NB4 (cell line): ENCODE measurements around the gene ZMYND8.

Source experiments
- DNase-seq: peaks from one replicate; pipeline ENCODE4 v3.0.0; 2010; ENCODE audit warnings: low read depth
- H3K4me3 ChIP-seq: one replicate; pipeline ENCODE4 v1.5.1; 2011; ENCODE audit warnings: mild to moderate bottlenecking, low read depth, low read length, moderate library complexity
- MYC ChIP-seq: IDR thresholded peaks from 2 replicates; pipeline ENCODE4 v1.6.1; 2011; ENCODE audit warnings: low read depth, low read length
- POLR2A ChIP-seq: IDR thresholded peaks from 2 replicates; pipeline ENCODE4 v1.6.1; 2011; ENCODE audit warnings: mild to moderate bottlenecking; ENCODE audit not compliant: insufficient read length; ENCODE audit errors: extremely low read depth
- TF ChIP-seq, protein P1 (sequence below): IDR thresholded peaks from one replicate; pipeline ENCODE4 v1.5.1; 2012; ENCODE audit warnings: low read depth, low read length
- TF ChIP-seq, protein P2 (sequence below): IDR thresholded peaks from 2 replicates; pipeline ENCODE4 v1.6.1; 2011; ENCODE audit warnings: low read depth, low read length

The ZMYND8 gene

DNA sequence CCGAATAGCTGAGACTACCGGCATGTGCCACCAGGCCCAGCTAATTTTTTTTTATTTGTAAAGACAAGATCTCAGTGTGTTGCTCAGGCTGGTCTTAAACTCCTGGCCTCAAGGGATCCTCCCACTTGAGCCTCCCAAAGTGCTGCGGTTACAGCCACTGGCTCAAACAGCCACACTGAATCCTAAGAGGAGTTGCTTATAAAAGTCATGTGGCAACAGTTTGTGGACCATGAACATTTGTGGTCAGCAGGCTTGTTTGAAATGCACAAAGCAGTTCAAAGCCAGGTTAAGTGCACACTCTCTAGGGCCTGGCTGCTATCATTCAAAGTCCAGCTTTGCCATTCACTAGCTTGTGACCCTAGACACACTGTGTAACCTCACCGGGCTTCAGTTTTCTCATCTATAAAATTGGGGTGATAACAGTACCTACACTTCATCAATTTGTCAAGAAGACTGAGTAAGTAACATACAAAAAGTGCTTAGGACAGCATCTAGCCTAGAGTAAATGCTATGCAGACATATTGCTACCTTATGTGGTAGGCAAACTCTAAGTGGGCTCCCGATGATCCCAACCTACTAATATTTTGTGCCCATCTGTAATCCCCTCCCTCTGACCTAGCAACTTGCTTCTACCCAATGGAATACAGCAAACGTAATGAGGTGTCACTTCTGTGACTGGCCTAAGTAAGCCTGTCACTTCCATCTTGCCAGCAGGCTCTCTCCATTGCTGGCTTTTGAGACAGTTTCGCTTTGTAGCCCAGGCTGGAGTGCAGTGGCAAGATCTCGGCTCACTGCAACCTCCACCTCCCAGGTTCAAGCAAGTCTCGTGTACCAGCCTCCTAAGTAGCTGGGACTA lies 122.9 kb downstream of the ZMYND8 start:
- H3K4me3 ChIP-seq = no peak overlapping the region
- DNase-seq = peak; percentile 65
- TF ChIP-seq, protein P1, sequence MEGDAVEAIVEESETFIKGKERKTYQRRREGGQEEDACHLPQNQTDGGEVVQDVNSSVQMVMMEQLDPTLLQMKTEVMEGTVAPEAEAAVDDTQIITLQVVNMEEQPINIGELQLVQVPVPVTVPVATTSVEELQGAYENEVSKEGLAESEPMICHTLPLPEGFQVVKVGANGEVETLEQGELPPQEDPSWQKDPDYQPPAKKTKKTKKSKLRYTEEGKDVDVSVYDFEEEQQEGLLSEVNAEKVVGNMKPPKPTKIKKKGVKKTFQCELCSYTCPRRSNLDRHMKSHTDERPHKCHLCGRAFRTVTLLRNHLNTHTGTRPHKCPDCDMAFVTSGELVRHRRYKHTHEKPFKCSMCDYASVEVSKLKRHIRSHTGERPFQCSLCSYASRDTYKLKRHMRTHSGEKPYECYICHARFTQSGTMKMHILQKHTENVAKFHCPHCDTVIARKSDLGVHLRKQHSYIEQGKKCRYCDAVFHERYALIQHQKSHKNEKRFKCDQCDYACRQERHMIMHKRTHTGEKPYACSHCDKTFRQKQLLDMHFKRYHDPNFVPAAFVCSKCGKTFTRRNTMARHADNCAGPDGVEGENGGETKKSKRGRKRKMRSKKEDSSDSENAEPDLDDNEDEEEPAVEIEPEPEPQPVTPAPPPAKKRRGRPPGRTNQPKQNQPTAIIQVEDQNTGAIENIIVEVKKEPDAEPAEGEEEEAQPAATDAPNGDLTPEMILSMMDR = no peak

DNA sequence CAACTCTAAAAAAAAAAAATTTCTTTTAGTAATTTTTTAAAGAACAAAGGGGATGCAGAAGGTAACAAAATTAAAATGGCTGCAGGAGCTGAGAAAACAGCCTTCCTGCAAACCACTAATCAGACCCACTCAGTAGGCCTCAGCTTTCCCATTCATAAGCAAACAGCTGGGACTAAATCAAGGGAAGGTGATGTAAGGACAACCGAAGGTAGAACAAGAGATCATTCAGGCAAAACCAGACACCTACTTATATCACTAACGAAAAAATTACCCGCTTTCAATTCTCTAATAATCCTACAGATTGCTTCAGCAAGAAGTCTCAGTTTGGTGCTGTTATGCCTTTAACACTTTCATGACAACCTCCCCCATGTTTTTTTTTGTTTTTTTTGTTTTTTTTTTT lies 124.0 kb downstream of the ZMYND8 start:
- TF ChIP-seq MYC (no peak), POLR2A (no peak)
- TF ChIP-seq, protein P1 = no peak
- TF ChIP-seq, protein P2, sequence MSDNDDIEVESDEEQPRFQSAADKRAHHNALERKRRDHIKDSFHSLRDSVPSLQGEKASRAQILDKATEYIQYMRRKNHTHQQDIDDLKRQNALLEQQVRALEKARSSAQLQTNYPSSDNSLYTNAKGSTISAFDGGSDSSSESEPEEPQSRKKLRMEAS = no peak
- DNase-seq = no peak
- no peak overlapping the region for H3K4me3 ChIP-seq

DNA sequence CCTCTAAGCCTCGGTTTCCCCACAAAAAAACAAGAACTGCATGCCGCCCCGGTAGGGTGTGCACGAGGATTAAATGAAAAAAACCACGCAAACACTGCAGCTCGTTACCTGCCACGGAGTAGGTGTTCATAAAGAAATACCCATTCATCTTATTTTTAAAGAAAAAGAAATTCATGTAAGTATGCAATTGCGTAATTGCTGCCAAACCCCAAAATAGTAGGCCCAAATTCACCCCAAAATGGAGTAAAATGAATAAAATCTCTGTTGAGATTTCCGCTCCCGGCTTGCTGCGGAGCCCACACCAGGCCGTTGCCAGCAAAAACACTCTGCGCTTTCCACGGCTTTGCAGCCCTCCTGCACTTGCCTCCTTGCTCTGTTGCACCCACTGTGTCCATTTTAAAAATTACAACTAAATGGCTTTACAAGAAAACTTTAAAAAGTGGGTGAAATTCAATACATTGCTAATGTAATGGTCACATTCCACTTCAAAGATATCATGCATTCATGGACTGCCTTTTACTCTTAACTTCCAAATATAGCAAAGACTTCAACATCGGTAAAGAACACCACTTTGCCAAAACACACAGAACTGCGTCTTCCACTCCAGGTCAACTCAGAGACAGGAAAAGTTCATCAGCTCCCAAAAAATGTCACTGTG lies 125.0 kb downstream of the ZMYND8 start:
- H3K4me3 ChIP-seq = no peak overlapping the region
- no peak for DNase-seq
- TF ChIP-seq, protein P2 = no peak
- TF ChIP-seq, protein P1 = no peak
- TF ChIP-seq POLR2A (no peak), MYC (no peak)

DNA sequence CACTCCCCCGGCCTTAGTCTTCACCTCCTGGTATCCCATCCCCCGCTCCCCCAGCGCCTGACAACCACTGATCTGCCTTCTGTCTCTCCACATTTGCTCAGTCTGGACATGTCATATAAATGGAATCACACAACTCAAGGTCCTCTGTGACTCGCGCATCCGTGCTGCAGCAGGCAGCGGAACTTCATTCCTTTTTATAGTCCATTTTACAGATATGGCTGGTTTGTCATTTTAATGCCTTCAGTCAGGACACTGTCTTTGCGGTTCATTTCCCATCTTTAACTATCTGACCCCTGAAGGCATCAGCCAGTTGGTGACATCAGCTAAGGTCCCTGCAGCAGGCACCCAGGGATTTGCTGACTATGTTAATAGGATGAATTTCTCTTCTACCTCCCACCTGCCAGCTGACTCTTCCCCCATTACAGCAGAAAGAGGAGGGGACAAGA lies 125.7 kb downstream of the ZMYND8 start:
- H3K4me3 ChIP-seq = no peak overlapping the region
- TF ChIP-seq MYC (no peak), POLR2A (no peak)
- TF ChIP-seq, protein P1 = no peak
- TF ChIP-seq, protein P2 = no peak
- peak; percentile 15 for DNase-seq

DNA sequence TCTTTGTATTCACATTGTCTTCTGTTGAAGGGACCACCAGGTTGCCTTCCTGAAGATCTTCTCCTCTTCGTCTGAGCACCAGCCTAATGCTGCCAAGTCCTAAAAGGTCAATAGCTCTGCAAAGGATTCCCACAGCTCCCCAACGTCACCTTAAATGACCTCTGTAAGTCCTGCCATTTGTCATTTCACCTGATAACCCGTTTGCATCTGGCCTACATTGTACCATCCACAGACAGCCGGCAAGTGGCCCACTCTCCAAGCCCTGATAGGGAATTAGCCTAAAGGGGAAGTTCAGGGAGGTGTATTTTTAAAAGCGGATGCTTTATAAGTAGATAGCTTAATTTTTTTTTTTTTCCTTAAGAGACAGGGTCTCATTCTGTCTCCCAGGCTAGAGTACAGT lies 127.8 kb downstream of the ZMYND8 start:
- H3K4me3 ChIP-seq = no peak overlapping the region
- TF ChIP-seq MYC (no peak), POLR2A (no peak)
- TF ChIP-seq, protein P1 = no peak
- TF ChIP-seq, protein P2 = no peak
- no peak for DNase-seq
